DMS114 treated with DMSO at 0.1 percent for 48 hours (cell line): Measurements from ENCODE around the gene NAV3.
A peak's percentile ranks its signal among the peaks of the same experiment; 100 is the strongest.

Experiments used
- DNase-seq: peaks from one replicate; lab custom pipeline; 2025; ENCODE audit not compliant: unreplicated experiment; lab: John Stamatoyannopoulos, UW

NAV3 gene

DNA sequence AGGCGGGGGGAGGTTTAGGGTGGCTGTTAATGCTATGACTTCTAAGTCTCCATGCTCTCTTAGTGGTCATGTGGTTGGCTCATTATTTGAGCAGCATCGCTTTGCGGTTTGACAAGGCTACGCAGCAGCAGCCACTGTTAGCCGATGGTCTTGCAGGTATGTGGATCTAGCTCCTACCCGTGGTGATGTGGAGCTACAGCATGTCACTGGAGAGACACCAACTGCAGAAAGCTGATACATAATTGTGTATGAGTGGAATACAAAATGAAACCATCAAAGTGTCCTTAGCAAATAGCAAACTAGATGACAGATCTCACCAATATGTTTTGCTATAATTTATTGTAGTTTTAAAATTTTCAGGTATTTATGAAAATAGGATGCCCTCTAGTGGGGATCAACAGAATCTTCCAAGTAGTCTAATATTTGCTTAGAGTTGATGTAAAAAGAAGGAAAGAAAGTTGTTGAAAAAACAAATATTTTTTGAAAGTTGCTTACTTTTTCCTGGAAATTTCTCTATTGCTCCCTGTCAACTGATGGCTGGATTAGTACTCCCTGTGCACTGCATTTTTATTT lies 94.9 kb downstream of the NAV3 start:
- peak; percentile 73 for DNase-seq

DNA sequence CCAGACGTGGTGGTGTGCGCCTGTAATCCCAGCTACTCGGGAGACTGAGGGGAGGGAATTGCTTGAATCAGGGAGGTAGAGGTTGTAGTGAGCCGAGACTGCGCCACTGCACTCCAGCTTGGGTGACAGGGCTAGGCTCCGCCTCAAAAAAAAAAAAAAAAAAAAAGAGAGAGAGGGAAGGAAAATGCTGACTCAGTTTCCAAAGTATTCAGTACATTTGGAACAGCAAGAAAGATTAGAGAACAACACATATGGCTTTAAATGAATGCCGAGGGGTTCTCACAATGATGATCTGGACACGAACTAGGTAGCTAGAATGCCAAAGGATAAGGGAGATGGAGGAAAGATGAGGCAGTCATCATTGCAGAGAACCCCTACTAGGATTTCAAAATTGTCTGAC lies 97.4 kb downstream of the NAV3 start:
- DNase-seq, result no peak

DNA sequence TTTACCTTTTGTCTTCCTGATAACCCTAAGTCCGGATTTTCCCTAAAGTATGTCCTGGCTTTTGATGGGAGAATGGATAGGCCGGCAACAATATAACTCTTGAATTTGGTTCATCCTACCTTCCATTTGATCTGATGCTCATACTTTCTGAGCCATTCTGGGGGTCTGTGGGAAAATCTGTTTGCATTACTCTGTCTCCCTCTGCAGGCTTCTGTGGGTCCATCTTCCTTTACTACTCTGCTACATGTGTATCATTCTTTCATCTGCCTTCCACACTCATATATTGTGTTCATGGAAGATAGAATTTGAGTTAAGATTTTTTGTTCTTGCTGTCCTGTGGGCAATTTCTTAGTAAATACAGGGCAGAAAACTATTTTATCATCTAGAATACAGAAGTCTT lies 101.5 kb downstream of the NAV3 start:
- no peak for DNase-seq

DNA sequence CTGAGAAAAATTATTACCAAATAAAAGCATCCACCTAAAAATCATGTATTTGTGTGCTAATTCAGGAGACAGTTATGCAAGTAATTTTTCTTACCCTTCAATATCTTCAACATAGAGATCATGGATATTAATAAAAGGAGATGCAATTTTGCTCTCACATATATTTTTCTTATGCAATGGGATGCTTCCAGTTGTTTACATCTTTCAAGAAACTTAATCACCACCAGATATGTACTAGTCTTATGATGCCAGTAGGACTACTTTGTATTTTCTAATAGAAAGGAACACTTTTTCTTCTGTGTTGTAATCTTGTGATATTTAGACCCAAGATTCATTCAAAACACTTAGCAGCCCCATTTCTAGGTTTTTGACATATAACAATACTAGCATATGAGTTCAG lies 107.6 kb downstream of the NAV3 start:
- no peak for DNase-seq

DNA sequence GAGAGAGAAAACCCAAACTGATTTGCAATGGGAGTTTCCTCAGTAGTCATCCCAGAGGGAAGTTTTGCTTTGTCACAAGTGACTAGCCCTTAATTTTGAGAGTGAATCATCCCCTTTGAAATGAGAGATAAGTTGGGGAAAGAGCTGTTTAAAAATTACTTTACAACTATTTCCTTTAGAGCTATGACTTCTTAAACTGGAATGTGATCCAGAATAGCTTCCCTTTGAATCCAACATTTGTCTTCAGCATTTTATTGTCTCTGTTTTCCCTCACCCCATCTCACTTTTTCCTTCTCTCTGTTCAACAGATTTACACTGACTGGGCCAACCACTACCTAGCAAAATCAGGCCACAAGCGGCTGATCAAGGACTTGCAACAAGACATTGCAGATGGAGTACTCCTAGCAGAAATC lies 109.3 kb downstream of the NAV3 start:
- no peak for DNase-seq

DNA sequence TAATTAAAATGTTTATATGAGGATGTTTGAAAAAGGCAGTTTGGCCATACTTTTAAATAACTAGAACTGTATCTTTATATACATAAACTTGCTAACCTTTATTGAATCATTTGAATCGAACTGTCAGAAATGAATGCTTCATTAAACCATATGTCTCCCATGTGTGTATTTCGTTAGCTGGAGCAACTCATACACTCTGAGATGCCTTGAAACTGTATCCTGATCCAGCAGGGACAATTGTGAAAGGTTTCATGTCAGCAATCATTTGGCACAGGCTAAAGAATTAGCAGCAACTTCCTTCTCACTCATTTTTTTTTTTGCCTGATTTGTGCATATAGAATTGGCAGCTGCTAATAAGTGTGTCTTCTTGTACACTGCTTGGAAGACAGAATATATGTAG lies 109.9 kb downstream of the NAV3 start:
- DNase-seq, result no peak

DNA sequence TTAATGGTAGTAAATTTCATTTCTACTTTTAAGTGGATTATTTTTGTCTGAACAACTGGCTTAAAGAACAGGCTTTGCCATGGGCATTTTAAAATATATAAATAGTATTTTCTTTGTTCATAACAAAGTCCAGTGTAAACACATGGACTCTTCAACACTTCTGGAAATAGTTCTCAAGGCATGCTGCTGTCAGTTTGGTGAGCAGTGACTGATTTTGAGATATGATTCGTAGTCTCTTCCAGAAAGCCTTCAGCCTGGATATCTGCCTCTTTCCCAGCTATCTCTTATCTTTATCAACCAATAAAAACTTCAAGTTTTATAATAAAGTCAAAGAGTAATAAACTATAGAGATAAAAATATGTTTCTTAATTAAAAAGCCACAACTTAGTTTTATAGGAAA lies 110.7 kb downstream of the NAV3 start:
- no peak for DNase-seq

DNA sequence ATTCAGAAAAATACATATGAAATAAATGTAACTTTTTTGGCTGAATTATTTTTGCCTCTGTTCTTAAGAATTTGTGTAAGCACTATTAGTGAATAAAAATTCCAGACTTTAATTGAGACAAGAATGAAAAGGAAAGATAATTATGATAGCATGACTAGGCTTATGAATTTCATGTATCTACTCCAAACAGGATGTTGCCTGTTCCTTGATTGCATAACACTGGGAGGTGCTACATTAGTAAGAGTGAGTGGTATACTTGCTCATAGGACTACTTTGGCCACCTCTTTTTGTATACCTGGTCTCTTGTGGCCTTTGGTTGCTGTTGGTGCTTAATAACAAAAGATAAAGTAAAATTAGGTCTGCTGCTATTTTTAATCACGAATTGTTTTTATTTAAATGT lies 112.8 kb downstream of the NAV3 start:
- no peak for DNase-seq

DNA sequence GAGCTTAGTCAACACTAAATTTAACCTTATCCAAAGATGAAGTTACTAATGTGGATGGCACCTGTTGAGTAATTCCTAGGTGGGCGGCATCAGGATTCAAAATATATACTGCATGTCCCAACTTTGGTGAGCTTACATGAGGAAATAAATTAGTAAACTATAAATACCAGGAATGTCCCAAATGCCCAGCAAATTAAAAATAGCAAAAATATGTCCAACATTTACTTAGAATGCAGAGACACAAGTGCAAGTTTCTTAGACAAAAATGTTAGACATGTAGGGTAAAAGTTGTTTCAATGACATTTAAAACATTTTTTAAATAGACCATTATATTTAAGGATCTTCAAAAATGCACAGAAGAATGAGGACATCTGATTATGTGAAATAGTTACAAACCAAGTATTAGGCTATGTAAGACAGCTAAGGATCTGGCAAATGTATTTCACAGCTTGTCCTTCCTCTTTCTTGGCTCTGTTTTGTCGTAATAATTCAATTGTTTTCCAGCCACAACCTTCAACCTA lies 115.9 kb downstream of the NAV3 start:
- DNase-seq, result no peak

DNA sequence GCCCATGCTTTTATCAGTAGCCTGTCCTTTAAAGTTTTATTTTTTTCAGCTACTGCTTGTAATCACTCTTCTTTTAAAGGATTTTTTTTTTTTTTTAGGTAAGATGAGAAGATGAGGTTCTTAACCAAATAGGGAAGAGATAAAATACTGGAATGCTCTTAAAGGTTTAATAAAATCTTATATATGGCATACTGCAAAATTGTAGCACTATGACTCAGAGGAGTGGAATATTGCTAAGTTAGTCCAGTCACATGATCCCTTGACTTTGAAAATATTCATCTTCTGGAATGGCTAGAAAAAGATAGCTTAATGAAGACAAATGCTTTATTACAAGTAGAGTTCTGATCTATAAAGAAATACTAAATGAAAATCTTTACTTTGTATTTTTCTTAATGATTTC lies 116.6 kb downstream of the NAV3 start:
- DNase-seq, result no peak

DNA sequence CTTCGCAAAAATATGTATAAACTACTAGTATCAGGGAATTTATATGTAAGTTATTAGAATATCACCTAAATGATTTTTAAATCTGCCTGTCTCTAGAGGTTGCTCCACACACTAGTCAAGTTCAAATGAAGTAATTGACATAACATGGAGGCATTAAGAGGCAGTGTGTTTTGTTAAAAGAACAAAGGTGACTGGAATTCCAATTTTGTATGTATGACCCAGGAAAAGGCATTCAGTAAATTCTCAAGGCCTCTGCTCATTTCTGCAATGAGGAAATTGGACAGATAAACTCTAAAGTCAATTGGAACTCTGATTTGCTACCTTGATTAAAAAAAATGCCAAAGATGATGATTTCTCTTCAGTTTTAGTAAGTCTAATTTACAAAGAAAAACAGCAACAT lies 117.1 kb downstream of the NAV3 start:
- no peak for DNase-seq

DNA sequence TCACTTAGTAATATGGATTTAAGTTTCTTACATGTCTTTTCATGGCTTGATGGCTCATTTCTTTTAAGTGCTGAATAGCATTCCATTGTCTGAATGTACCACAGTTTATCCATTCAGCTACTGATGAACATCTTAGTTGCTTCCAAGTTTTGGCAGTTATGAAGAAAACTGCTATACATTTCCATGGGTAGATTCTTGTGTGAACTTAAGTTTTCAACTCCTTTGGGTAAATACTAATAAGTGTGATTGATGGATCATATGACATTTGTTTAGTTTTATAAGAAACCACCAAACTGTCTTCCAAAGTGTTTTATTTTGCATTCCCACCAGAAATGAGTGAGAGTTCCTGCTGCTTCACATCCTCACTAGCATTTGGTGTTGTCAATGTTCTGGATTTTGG lies 119.2 kb downstream of the NAV3 start:
- DNase-seq, result no peak

DNA sequence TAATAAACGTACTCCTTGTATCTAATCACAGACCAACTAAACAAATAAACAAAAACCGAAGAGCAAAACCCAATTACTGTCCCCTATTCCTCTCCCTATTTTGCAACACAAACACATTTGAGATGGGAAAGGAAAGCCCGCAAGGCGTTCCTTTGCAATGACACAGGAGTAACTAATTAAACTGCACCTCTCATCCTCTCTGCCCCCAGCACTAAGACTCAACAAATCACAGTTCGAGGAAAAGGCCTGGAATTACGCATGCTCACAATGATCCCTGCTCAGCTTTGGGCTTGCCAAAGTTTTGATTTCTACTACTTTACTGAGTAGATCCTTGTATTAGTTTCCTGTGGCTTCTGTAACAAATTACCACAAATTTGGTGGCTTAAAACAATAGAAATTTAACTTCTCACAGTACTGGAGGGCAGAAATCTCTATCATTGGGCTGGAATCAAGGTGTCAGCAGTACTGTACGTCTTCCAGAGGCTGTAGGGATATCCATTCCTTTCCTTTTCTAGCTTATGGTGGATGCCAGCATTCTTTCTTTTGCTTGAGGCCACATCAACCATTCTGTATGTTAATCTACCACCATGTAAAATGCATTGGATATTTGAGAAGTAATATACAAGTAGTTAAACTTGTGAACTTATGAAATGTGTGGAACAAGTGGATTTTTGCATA lies 123.0 kb downstream of the NAV3 start:
- no peak for DNase-seq

DNA sequence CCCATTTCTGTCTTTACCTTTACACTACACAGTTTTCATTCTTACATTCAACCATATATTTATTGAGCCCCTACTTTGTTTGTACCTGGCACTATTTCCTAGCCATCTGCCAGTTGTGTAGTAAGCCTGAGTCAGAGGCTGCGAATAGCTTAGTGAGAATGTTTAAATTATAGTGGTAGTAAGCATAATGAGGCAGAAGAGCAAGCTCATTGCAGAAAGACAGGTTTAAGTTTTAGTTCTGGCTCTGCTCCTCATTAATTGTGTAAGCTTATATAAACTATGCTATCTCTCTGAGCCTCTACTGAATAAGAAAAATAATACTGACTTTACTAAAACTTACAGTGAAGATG lies 123.5 kb downstream of the NAV3 start:
- no peak for DNase-seq

DNA sequence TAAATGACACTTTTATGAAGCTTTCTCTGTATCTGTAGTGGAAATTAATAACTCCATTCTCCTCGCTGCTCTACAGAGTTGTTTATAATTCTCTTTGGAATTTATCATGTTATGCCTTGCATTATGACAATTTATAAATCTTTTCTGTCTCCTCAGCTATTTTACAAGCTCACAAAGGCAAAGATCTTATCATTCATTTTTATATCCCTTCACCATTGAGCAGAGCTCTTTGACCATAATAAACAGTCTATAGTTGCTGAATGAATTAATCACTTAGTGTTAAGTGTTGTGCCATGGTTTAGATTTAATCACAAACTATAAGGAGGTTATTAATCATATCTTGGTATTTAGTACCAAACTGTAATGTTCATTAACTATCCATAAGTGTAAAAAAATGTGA lies 126.4 kb downstream of the NAV3 start:
- no peak for DNase-seq

DNA sequence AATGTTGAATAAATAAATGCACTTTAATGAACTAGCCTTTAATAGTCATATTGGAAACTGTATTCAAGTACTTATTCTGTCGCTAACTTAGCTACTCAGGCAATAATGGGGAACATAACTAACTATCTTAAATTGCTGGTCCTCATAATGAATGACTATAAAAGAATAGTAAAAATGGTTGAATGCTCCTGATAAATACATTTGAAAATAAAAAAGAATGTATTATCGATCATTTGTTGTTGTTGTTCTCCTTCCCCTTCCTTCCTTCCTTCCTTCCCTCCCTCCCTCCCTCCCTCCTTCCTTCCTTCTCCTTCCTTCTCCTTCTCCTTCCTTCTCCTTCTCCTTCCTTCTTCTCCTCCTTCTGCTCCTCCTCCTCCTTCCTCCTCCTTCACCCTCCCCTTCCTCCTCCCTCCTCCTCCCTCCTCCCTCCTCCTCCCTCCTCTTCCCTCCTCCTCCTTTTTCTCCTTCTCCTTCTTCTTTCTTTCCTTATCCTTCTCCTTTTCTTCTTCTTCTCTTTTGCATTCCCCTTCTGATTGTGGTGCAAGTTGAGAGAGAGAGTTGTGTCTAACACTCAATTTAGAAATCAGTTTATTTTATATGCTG lies 133.0 kb downstream of the NAV3 start:
- no peak for DNase-seq

DNA sequence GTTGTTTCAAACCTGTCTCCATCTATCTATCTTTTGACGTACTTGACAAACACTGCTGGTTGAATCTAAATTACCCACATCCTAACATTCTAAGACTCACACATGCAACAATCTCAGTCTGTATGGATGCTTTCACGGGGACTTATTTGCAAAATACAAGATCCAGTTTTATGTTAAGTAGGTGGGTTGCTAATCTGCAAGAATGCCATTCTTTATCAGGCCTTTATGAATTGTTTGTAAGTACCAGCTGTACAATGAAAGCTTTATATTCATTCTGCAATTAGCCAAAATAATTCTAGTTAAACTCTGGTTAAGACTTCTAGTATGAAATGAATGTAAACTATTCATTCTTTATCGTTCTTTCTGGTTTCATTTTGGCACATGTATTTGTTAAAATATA lies 135.1 kb downstream of the NAV3 start:
- DNase-seq, result no peak

DNA sequence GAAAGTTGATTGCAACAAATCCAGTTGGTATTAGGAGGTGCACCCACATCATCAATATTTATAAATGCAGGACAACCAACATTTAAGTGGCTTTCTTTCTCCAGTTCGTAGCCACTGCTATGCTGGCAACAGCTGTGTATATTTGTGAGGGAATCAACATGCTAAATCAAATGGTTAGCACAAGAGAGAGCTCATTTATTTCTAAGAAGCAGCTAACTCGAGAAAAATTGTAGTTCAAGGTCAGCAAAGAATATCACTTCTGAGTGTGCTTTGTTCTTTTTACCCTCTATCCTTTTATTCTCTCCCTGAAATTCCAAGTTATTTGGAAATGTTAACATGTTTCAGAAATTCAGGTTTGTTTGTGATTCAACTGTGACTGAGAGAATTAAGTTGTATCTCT lies 137.3 kb downstream of the NAV3 start:
- DNase-seq, result no peak

DNA sequence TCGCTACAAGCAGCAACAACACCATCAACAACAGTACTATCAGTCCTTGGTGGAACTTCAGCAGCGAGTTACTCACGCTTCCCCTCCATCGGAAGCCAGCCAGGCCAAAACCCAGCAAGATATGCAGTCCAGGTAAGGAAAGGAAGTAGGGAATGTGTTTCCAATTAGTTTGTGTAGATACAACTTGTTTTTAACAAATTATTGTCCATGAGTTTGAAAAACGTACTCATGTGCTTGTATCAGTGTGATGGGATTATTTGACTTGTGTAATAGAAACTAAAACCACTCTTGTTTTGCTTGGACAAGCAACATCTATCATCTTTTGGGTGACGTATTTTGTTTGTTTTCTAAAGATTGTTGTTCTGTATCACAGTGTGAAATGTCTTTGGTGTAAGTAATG lies 137.9 kb downstream of the NAV3 start:
- DNase-seq, result no peak

DNA sequence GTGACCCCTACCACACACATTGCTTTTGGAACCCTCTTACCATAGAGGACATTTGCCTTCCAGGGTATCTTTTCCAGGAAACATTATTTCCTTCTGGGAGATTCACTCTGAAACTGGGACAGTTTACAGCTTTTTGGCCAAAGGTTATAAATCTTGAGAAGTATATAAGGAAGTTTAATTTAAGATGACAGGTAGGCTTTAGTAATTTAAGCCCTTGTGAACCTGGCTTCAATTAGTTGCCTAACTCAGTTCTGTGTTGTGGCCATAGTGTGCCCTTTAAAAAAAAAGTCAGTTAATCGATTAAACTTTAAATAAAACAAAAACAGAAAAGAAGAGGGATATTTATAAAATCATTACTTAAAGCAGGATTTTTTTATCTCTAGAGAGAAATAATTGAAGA lies 142.9 kb downstream of the NAV3 start:
- no peak for DNase-seq

DNA sequence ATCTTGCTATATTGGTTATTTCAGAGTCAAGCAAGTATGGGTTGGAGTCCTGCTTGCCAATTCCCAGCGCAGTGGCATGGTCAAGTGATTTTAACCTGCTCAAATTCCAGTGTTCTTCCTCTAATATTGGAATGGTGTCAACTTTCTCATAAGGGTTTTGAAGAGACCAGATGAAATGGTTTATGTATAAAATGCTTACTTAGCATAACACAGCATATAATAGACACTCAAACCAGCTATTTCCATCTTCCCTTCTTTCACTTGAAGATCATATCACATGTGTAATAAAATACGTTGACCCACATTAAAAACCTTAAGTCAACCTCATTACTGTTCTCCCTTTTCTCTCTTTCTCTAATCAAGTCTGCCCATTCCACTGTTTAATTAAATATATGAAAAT lies 144.0 kb downstream of the NAV3 start:
- no peak for DNase-seq

DNA sequence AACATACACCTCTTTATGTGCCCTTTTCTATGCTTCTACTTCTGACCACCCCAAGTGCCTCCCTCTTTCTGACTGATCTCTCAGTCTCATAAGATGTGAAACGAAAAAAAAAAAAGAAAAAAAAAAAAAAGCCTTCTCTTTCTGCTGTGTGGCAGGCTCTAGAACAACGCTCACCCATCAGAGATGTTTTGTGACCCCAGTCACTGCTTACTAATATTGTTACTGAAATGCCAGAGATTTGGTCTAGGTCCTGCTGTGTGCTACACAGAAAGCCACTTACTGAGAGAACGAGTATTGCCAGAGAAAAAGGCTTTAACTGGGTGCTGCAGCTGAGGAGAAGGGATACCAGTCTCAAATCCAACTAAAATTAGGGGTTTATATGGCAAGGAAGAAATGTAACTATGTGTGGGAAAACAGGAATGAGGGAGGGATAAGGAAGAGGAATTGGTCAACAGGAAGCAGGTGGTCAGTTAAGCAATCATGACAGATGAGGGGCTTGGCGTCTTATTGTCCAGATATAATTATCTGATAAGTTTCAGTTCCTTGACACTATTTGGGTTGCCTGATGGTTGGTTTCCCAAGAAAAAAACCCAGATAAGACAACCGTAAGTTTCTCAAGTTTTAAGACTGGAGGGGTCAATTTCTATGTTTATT lies 149.0 kb downstream of the NAV3 start:
- no peak for DNase-seq
